Uterine smooth muscle cell (primary cell): ENCODE data around the gene PRKAG1. TPM values are rescaled to one million over a fixed set of nuclear protein-coding genes. Genes with fewer than 3 reads are reported as not detected.

Experiments
- total RNA-seq: library from RNA; depleted of rRNA; stranded (reverse); fragments of >200 nt; gene quantifications from 2 replicates; pipeline ENCODE4 v1.2.3, GENCODE V29; 2014

Gene PRKAG1
- 72.5 and 74.4 TPM in 2 replicates for total RNA-seq

GRCh38 chr12:49018261-49019119 lies at the start of gene PRKAG1:
Gene PRKAG1, minus strand, starts transcription at chr12:49018776. Its CDS starts 36 bp downstream, at chr12:49018740.

GRCh38 chr12:49060237-49061156 lies 41.9 kb upstream of the PRKAG1 start, which contains the start of gene KMT2D:
Gene KMT2D, minus strand, starts transcription at chr12:49060794. Its CDS starts 5,470 bp downstream, at chr12:49055324.

GRCh38 chr12:48999371-49000131 lies 19.0 kb downstream of the PRKAG1 start, which contains the start of gene DDN:
Gene DDN, minus strand, starts transcription at chr12:48999375. Its CDS starts 88 bp downstream, at chr12:48999287.

GRCh38 chr12:48978291-48978740 lies 40.3 kb downstream of the PRKAG1 start, which contains the start of gene WNT1:
Gene WNT1, plus strand, starts transcription at chr12:48978322. Its CDS starts 329 bp downstream, at chr12:48978651.

GRCh38 chr12:48957141-48958048 lies 61.2 kb downstream of the PRKAG1 start, which contains the start of gene ARF3:
Gene ARF3, minus strand, starts transcription at chr12:48957487. Its CDS starts 16,392 bp downstream, at chr12:48941095.

Other genes with a start within 250 kb of the PRKAG1 start
- gene ADCY6, start 229.7 kb downstream of the PRKAG1 start, total RNA-seq = 30.5 and 43.5 TPM in 2 replicates
- gene CACNB3, start 200.3 kb downstream of the PRKAG1 start, total RNA-seq = 19.4 and 32.8 TPM in 2 replicates
- 78.2 and 101 TPM in 2 replicates for gene DDX23, start 166.6 kb downstream of the PRKAG1 start, total RNA-seq
- gene RND1, start 152.9 kb downstream of the PRKAG1 start, total RNA-seq = 0.12 TPM in 1 of 2 replicates, not detected in the other
- gene FKBP11, start 93.3 kb downstream of the PRKAG1 start, total RNA-seq = 15.9 and 23.0 TPM in 2 replicates
- gene ARF3, start 61.3 kb downstream of the PRKAG1 start, total RNA-seq = 32.6 and 41.7 TPM in 2 replicates
- not detected in 2 replicates for gene WNT10B, start 47.0 kb downstream of the PRKAG1 start, total RNA-seq
- gene WNT1, start 40.5 kb downstream of the PRKAG1 start, total RNA-seq = not detected in 2 replicates
- gene DDN, start 19.4 kb downstream of the PRKAG1 start, total RNA-seq = 0.12 and 0.33 TPM in 2 replicates
- gene KMT2D, start 42.0 kb upstream of the PRKAG1 start, total RNA-seq = 38.2 and 41.0 TPM in 2 replicates
- 0.62 and 1.8 TPM in 2 replicates for gene RHEBL1, start 51.2 kb upstream of the PRKAG1 start, total RNA-seq
- gene DHH, start 76.0 kb upstream of the PRKAG1 start, total RNA-seq = 0.12 TPM in 1 of 2 replicates, not detected in the other
- gene LMBR1L, start 92.1 kb upstream of the PRKAG1 start, total RNA-seq = 39.7 and 50.9 TPM in 2 replicates
- 1,583 and 3,940 TPM in 2 replicates for gene TUBA1B, start 112.6 kb upstream of the PRKAG1 start, total RNA-seq
- gene TUBA1A, start 170.3 kb upstream of the PRKAG1 start, total RNA-seq = 668 and 1,375 TPM in 2 replicates
- gene TUBA1C, start 246.3 kb upstream of the PRKAG1 start, total RNA-seq = 298 and 933 TPM in 2 replicates